GM19351 (cell line): ENCODE results near the gene TESK1.

Experiments
- ATAC-seq: cut with Tn5 transposase; IDR thresholded peaks from one replicate; pipeline ENCODE4 v1.9.1; 2021; ENCODE audit warnings: mild to moderate bottlenecking, moderate library complexity; ENCODE audit not compliant: unreplicated experiment

The TESK1 gene

GRCh38 chr9:35604578-35605350 lies at the start of gene TESK1:
Gene TESK1 (plus strand): TSS chr9:35605262. CDS start chr9:35605620, 358 bp downstream.
- ATAC-seq = peak; percentile 48

GRCh38 chr9:35555881-35556280 lies 49.2 kb upstream of the TESK1 start:
- ATAC-seq = no peak

- ATAC-seq = no peak
These were observed 48.3 kb upstream of the TESK1 start for GRCh38 chr9:35556776-35557175.

- ATAC-seq = no peak
These were observed 47.7 kb upstream of the TESK1 start for GRCh38 chr9:35557320-35557719.

GRCh38 chr9:35558185-35558584 lies 46.9 kb upstream of the TESK1 start:
- no peak for ATAC-seq

- no peak for ATAC-seq
These were observed 45.1 kb upstream of the TESK1 start for GRCh38 chr9:35559792-35560530.

- ATAC-seq = no peak
These were observed 44.3 kb upstream of the TESK1 start for GRCh38 chr9:35560625-35561337.

- ATAC-seq = no peak
These were observed 43.4 kb upstream of the TESK1 start for GRCh38 chr9:35561468-35562261.

GRCh38 chr9:35562895-35563780 lies 41.9 kb upstream of the TESK1 start:
- ATAC-seq = no peak

GRCh38 chr9:35563791-35564197 lies 41.3 kb upstream of the TESK1 start:
- no peak for ATAC-seq

GRCh38 chr9:35564658-35565061 lies 40.4 kb upstream of the TESK1 start:
- ATAC-seq = no peak

GRCh38 chr9:35566417-35566816 lies 38.6 kb upstream of the TESK1 start:
- no peak for ATAC-seq

- no peak for ATAC-seq
These were observed 36.9 kb upstream of the TESK1 start for GRCh38 chr9:35568196-35568595.

- no peak for ATAC-seq
These were observed 35.9 kb upstream of the TESK1 start for GRCh38 chr9:35569206-35569605.

GRCh38 chr9:35570709-35571504 lies 34.2 kb upstream of the TESK1 start:
- ATAC-seq = no peak

- no peak for ATAC-seq
These were observed 30.4 kb upstream of the TESK1 start for GRCh38 chr9:35574578-35575122.

GRCh38 chr9:35575478-35575877 lies 29.6 kb upstream of the TESK1 start:
- no peak for ATAC-seq

GRCh38 chr9:35577486-35577885 lies 27.6 kb upstream of the TESK1 start:
- ATAC-seq = no peak

GRCh38 chr9:35579130-35579529 lies 25.9 kb upstream of the TESK1 start:
- ATAC-seq = no peak
